Measurements from ENCODE around the gene KIF5C.

Gene KIF5C

DNA sequence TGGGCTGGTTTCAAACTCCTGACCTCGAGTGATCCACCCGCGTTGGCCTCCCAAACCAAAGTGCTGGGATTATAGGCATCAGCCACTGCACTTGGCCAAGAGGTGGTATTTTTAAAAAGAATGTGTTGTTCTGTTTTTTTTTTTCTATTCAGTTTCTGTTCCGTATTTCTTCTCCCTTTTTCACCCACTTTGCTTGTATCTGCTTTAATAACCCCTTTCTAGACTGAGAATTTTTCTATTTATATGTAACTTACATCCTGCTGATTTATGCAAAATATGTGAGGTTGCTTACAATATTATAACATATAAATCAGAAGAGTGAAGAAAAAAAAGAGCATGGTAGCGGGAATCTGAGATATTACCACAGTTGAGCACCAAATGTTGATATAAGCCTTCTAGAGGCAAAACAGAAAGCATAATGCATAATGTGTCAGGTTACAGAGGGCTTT, 146.3 kb downstream of the KIF5C start:
- no peak for DNase-seq

DNA sequence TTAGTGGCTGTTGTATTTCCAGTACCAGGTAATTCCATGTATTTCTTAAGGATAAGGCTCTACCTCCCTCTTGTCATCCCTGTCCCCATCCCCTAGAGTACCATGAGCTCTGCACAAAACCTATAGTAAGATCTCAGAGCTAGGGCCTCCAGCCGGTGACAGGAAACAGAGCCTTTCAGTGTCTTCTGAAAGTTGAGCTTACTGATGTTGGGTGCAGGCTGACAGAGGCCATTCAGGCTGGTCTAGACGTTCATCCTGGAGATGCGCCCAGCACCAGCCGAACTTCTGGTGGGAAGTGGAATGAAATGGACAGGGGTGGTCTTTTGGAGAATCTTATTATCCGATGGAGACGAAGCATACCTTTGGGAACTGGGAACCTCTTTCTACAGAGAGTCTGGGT, 146.7 kb downstream of the KIF5C start:
- no peak for DNase-seq

DNA sequence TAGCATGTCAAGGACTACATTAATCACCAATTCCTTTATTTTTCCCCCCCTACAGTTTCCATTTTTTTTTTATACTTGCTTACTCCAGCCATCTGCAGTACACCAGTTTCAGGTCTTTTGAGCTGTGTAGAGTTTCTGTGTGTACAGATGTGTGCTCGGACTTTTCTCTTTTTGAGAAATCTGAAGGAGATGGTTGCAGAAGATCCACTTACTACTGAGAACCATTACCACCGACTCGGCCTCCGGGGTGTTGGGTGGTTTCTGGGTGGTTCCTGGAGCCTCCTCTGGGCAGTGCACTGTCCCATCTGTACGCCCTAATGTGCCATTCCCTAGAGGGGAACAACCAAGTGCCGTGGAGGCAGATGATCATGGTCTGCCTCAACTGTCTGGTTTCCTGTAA, 148.1 kb downstream of the KIF5C start:
- DNase-seq = no peak

DNA sequence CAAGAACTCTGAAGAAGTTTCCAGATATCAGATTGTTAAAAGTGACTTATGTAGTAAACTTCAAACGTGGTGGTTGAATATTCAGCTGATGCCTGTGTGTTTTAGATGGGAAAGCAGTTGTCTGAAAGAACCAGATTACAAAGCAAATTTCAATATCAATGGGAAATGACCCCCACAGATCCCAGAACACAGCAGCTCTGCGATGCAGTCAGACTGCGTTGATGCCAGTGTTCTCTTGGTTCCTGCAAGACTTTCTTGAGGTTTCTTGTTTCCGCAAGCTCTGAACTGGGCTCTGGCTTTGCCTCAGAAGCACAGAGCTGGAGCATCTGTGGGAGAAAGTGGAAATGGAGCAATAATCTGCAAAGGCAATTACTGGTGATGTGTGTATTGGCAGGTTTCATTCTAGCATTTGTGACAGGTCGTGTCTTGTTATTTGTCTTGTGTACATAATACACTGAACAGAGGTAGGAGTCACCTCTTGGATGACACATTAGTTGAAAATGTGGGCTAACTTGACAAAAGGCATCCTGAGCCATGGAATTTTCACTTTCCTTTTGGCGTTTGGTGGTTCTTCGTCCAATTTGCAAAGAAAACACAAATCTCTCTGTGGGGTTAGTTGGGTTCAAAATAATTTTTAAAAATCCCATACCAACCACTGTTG, 152.7 kb downstream of the KIF5C start:
- DNase-seq = no peak

DNA sequence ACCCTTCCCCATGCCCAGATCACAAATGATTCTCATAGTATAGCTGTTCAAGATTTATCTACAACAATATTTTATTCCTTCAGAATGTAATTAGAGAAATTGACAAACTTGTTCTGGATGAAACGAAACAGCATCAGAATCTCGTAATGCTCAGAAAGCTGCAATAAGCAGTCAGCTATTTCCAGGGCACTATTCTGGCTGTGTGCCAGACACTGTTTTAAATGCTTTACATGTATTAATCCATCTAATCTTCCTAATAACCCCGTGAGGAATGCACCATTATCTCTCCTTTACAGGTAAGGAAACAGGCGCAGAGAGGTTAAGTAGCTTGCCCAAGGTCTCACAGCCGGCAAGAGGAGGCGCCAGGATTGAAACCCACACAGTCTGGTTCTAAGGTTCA, 153.3 kb downstream of the KIF5C start:
- no peak for DNase-seq

DNA sequence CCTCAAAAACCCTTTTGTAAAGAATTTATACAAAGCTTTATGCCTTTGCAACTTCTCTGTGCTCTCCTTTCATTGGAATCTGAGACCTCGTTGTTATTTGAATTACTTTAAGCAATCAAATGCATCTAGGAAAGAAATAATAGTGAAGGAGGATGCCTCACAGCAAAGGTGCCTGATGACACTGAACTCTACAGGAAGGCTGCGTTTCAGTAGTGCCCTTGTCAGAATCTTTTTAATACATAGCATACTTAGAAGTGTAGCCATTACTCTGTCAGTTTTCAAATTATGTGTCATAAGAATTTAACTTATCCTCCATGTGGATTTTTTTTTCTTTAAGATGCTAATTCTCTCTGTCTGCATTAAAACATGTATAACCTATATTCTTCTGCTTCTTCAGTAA, 153.9 kb downstream of the KIF5C start:
- DNase-seq = no peak

DNA sequence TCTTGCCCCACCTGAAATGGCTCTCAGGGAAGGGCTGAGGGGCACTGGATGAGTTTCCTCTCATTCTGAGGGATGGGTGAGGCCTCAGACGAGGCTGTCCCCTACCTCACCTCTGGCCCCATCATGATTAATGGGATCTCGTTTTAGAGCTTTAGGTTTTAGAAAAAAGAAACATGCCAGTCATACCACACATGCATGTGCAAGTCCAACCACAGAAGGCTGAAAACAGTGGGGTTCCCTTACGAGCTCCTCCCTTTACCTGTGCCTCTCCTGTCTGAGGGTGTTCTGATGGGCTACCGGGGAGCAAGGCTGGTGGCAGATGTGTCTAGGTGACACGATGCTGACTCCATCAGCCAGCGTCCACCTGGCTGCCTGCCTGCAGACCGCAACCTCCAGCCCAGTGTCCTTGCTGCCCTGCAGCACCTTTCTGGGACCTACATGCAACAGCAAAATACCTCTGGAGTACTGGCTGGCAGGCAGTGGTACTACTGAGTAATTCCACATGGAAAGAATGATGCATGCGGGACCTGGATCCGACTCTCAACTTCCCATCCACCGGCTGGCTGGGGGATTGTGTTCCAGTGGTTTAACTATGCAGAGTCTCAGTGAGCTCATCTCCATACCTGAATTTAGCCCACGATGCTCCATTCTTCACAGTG, 154.4 kb downstream of the KIF5C start:
- no peak for DNase-seq

DNA sequence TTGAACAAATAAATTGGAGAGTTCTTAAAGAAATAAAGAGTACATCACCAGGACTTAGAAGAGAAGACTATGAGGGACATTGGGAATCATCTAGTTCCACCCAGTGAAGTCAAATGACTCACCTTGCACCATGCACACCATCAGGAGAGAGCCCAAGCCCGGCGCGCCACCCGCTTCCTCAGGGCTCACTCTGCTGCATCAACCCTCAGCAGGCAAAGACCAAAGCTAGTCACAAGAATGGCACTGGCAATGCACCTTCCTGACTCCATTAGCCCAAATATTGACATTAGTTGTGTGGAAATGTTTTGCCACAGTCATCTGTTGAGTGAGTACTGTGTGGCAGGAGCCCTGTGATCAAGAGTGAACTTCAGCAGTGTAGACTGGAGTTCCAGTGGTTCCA, 156.4 kb downstream of the KIF5C start:
- no peak for DNase-seq

DNA sequence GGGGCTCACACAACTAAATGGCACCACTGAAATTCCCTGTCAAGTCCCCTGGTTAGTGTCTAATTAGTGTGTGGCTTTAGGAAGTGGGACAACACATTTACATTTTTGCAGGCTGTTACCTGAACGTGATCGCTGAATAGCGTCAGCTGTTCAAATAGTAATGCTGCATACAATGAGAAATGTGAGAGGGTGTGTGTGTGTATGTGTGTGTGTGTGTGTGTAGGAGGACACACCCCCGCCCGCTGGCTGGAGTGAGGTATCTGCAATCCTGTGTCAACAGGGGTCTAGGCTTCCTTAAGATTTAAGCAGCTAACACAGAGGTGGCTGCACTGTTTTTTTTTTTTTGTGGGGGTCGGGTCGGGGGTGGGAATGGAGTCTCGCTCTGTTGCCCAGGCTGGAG, 158.7 kb downstream of the KIF5C start:
- no peak for DNase-seq

DNA sequence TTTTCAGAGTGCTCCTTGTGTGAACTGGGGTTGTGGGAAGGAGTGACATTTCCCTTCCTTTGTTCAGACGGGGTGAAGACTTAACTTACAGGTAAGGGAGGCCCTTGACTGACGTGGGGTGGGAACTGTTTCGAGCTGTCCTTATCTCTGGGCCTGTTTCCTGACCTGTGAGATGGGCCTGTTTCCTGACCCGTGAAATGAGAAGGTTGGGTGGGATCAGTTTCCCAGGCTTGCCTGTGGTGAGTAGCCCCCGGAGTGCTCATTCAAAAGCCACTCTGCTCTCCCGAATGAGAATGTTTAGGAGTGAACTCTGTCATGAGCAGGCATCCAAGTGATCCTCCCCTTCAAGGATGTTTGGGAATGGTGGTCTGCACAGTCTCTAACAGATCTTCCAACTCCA, 159.4 kb downstream of the KIF5C start:
- DNase-seq = no peak

DNA sequence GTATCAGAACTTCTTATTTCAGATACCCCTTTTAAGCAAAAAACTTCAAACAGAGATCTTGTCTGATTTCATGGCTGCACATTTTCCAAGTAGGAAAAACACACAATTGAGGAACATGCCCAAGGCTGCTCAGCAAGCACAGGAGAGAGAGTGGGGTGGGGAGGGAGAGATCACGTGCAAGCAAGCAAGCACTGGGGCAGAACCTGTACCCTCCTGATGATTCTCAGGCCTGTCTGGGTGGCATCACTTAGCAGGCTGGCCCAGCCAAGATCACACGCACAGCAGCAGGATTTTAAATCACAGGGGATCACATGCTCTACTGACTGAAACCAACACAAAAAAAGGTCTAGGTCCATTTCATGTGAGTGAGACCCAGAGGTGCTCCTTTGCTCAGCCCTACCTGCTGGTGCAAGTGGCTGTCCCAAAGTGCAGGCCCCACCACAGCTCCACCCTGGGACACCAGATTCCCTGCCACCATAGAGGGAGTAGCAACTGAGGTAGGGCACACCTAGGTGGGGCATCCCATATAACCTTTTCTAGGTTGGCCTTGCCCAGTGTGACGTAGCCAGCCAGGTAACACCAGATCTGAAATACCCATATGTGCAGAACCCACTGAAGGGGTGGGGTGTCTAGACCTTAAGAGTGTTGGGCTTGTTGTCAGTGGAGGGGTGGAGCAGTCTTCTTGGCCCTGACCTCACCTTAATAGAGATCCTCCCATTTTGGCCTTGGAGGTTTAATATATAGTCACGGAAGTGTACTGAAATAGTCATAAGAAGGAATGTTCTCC, 161.7 kb downstream of the KIF5C start:
- DNase-seq = no peak

DNA sequence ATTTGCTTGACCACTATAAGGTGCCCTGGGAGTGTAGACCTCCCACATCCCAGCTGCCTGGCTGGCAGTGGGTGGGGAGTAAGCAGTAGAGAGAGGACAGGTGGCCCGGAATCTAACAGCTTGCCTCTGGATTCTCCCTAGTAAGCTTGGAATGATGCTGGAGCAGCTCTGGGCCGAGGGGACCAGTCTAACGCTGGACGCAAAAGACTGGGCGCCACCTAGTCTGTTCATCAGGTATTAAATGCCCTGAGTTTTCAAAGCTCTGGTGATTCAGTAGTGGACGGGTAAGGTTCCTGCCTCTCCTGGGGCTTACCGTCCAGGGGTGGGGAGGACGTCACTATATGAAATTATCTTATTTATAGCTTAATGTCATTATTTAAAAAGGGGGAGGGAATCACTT, 162.8 kb downstream of the KIF5C start:
- DNase-seq = no peak

DNA sequence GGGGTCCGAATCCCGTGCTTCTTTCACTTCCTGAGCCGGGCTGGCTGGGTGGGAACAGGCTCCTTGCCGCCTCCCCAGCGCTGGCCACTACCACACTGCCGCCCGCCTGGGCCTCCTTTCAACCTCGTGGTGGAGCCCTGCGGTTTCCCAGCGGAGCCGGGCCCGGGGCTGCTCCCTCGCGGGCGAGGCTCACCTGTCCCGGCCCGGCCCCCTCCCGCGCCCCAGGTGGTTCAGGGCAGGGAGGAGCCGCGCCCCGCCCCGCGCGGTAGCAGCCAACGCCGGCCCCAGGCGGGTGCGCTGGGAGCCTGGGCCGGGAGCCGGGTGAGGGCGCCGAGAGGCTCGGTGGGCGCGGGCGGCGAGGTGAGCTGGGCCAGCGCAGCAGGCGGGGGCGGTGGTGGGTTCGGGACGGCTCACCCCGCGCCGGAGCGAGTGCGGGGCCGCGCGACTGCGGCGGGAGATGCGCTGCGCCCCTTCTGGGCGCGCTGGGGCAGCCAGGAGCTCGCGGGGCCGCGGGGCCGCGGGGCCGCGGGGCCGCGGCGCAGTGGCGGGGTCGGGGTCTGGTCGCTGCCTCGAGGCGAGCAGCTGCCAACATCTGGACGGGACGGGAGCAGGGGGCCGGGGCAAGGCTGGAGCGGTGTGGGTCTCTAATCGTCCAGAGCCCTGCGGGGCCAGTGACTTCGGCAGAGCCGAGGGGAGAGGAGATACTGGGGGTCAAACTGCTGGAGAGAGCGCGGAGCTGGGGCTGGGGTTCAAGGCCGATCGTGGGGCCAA, 163.6 kb downstream of the KIF5C start, which contains the start of gene LYPD6B:
LYPD6B (plus strand) TSS at position 258 of the 771 bp plus-strand sequence. CDS start 92,250 bp downstream, outside the sequence.
- no peak for DNase-seq

DNA sequence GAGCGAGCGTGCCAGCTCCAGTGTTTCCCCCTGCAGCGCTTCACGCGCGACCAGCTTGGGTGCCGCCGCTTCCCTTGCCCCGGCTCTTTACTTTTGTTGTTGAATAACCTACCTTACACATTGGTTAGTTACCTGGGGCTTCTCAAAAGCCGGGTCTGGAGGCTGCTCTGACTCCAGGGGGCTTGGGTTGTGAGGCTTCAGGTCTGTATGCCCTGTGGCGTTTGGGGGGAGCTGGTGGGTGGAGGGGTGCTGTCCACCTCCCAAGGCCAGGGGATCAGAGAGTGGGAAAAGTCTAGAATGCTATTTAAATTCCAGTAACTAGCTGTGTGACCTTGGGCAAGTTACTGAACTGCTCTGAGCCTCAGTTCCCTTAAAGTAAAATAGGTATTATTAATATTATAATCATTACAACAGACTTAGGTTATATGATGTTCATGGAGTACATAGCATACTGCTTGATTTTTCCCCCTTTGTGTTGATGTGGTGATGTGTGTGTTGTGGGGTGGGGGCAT, 164.2 kb downstream of the KIF5C start:
- no peak for DNase-seq

DNA sequence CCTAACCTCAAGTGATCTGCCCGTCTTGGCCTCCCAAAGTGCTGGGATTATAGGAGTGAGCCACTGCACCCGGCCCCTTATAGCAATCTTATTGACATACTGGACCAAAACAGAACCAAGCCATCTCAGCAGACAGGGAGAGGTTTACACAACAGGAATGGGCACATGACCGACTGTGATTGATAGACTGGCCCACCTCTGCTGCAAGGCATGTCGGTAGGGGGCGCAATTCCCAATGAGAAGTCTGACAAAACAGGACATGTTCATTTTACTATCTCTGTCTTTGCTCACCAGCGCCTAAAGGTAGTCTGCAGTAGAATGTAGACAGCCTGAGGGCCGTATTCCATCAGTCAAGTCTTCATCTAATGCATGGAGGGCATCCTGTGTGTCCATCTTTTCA, 165.4 kb downstream of the KIF5C start:
- DNase-seq = no peak

DNA sequence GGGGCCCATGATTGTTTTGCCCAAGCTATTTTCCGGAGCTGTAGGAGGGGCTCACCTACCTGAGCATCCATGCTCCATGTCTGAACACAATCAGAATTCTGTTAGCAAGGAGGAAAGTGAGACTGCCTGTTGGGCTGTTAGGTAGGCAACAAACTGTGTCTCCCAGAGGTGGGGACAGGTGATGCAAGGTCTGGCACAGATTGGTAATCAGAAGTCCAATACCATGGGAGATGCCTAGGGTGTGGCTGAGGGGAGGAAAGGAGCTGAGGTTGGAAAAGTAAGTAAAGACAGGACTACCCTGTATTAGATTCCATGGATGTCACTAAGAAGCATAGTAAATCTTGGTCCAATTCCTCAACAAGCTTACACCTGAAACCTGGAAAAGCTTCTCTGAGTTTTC, 166.5 kb downstream of the KIF5C start:
- no peak for DNase-seq

DNA sequence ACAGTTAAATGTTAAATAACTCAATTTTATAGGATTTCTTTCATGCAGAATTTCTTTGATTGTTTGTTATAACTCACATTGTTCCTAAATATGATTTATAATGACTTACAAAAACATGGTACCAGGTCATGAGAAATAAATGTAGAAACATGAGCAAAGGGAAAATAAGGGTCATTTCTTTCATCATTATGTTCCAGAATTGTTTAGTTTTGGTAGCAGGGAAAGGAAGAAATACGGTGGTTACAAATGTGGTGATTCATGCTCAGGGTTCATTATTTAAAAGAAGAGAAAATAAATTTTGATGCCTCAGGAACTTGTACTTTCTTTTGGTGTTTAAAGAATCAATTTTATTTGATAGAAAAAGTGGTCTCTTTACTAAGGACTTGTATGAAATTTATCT, 167.9 kb downstream of the KIF5C start:
- no peak for DNase-seq

DNA sequence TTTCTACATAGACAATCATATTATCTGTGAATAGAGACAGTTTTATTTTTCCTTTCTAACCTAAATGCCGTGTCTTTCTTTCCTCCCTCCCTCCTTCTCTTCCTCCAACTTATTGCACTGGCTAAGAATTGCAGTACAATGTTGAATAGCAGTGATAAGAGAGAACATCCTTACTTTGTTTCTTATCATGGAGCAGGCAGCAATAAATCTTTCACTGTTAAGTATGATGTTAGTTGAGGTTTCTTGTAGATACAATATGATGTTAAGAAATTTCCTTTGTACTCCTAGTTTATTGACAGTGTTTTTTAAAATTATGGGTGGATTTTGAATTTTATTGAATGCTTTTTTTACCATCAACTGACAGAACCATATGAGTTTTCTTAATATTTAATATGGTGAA, 169.5 kb downstream of the KIF5C start:
- no peak for DNase-seq

DNA sequence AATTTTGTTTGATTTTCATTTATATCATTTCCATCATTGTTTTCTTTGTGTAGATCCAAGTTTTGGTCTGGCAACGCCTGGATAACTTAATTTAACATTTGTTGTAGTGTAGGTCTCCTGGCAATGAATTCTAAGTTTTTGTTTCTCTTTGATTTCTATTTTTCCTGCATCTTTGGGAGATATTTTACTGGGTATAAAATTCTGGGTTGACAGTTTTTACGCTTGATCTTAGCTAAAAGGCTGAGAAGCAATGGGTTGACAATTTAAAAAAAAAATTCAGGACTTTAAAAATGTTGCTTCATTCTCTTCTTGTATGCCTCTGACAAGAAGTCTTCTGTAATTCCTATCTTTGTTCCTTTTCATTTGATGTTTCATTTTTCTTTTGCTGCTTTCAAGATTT, 172.1 kb downstream of the KIF5C start:
- no peak for DNase-seq

DNA sequence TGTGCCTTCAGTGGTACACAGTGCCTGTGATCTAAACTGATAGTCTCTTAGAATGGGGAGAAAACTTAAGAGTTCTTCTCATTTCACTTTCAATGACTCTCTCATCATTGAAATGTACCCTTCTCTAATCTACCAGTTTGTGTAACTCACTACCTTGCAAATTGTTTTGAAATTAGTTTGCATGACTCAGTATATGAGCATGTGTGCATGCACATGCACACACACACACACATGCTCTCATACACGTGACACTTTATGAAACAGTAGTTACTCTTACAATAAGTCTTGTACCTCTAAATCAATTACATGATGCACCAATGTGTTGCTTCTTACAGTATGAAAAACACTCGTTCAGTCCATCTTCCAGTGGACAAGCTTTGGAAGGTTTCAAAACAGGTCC, 174.1 kb downstream of the KIF5C start:
- DNase-seq = no peak

DNA sequence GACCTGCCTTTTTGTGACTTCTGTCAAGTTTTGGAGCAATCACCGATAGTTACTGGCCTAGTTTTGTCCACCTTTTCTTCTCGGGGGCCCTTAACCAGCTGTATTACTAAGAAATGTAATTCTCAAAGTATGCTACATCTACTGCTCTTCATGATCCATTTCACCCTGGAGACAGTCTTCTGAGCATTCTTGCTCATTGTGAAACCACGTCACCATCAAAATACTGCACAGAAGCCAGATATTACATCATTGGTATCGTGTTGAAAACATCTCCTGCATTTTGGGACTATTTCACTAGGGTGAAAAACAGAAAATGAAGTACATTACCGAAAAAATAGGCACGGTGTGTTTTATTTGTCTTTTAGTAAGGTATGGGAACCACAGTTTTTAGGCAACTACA, 175.2 kb downstream of the KIF5C start:
- no peak for DNase-seq

DNA sequence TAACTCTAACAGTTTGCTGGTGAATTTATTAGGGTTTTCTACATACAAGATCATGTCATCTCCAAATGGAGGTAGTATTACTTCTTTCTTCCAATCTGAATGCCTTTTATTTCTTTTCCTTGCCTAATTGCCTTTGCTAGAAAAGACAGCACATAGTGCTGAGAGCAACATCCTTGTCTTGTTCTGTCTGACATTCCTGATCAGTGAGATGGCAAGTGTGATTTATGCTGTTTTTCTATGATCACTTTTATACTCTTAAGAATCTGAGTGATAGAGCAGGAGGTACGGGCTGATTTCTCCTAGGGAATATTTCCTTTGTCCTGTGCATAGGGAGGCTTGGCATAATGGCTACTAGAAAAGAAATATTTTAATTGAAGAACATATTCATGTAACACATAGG, 180.7 kb downstream of the KIF5C start:
- DNase-seq = no peak

All from right forelimb (tissue), 1 donor.